Cardiac fibroblast (primary cell): ENCODE results near the gene LENEP.

ENCODE experiments used
- DNase-seq, 2 donors: peaks; one replicate each; pipeline versions ENCODE4 v3.0.0 to v3.0.0-alpha.2; 2010; ENCODE audit warnings: low read depth in 2 of 2
- H3K4me3 ChIP-seq, 2 donors: replicated peaks in 1 of 2; 1 replicate in 1 of 2; 2 replicates in 1 of 2; pipeline ENCODE4 v1.5.1; 2011; ENCODE audit warnings: low read depth in 2 of 2, low read length in 2 of 2, mild to moderate bottlenecking in 2 of 2, moderate library complexity in 1 of 2
- CTCF ChIP-seq: IDR thresholded peaks from one replicate; pipeline ENCODE4 v1.5.1; 2011; ENCODE audit warnings: low read depth, mild to moderate bottlenecking, low read length, inconsistent platforms

Gene LENEP

DNA sequence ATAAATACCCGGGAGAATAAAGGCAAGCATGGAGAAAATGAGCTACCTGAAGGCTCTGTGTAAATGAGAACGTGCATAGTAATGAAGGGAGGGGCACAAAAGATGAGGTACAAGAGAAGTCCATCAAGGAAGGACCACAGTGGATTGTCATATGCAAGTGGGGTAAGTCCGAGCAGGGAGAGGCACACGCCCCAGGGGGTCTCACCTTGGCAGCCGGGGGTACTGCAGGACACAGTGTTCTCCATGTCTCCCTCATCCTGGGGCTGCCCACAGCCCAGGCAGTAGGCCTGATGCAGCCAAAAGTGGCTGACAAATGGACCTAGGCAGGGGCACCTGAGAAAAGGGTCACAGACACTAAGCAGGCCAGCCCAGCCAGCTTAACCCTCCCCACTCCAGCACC lies 30.2 kb downstream of the LENEP start:
- no peak overlapping the region for H3K4me3 ChIP-seq
- TF ChIP-seq CTCF, result no peak
- no peak for DNase-seq

GRCh38 chr1:155024315-155024714 lies 30.9 kb downstream of the LENEP start:
- TF ChIP-seq CTCF, result no peak
- no peak for DNase-seq
- H3K4me3 ChIP-seq, result no peak overlapping the region

DNA sequence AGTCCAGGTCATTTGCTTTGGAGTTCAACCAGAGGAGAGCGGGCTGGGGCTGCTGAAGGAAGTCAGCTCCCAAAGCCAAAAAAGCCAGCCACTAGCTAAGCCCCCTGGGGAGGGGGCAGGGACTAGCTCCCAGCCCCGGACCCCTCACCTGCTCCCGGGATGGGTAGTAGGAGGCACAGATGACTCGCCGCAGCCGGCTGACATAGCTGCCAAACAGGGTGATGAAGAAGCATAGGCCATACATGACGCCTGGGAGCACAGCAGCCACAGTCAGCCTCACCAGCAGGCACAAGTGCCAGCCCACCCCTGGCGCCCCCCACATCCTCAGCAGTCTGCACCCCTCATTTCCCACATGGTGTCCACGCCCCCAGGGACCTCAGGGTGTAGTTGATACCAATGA lies 32.8 kb downstream of the LENEP start:
- TF ChIP-seq CTCF, result no peak
- DNase-seq, result no peak
- no peak overlapping the region for H3K4me3 ChIP-seq

GRCh38 chr1:155026588-155026987 lies 33.2 kb downstream of the LENEP start:
- no peak for DNase-seq
- no peak for TF ChIP-seq CTCF
- H3K4me3 ChIP-seq, result no peak overlapping the region

- DNase-seq, result no peak
- H3K4me3 ChIP-seq, result no peak overlapping the region
- TF ChIP-seq CTCF, result no peak
Observed at GRCh38 chr1:155029513-155030242, 36.3 kb downstream of the LENEP start.

- no peak overlapping the region for H3K4me3 ChIP-seq
- no peak for DNase-seq
- no peak for TF ChIP-seq CTCF
Observed at GRCh38 chr1:155030243-155030795, 36.9 kb downstream of the LENEP start.

DNA sequence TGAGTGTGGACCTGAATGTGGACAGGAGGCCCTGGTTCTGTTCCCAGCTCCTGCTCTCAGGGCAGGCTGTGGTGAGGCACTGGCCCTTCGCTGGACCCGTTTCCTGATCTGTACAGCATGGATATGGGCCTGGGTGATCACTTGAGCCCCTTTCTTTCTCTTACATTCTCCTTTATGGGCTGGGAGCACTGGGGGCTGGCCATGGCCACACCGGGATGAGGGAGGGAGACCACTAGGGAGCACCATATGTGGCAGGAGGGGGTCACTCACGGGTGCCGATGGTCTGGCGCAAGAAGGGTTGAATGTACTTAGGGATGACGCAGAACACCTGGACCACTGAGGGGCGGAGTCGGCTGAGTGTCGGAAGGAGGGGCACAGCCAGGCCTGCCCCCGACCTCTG lies 37.5 kb downstream of the LENEP start:
- TF ChIP-seq CTCF, result no peak
- H3K4me3 ChIP-seq, result no peak overlapping the region
- DNase-seq, result no peak
